ENCODE data around the gene CINP. TPM values are rescaled to one million over a fixed set of nuclear protein-coding genes. Genes with fewer than 3 reads are reported as not detected.

The CINP gene
- total and polyA plus RNA-seq, 2 experiments from 2014 or later: 54.0 to 63.1 TPM

DNA sequence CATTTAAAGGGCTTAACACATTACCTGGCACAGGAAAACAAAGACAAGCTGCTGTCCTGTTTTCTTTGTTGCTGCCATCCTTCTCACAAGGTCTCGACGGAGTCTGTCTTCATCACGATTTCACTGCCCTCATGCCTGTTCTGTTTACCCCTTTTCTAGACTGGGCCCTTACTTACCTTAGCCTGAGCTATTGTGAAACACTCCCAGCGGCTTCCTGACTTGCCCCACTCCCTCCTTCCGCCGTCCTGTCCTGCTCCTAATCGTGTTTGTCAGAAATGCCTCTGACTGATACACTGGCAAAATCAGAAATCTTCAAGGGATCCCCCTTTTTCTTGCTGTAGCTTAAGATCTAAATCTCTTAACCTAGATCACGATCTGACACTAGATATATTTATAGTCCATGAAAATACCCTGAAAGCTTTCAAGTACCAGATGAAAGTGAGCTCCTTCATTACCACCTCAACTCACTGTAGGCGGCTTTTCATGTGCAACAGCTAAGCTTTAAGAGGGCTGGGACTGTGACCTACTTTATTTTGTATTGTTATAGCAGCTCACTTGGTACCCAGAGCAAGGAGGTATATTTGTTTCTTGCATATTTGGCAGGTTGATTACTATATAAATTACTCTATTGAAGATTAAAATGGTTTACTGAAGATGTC, 32.2 kb upstream of the CINP start:
- H3K4me3 Mint-ChIP-seq: peak overlapping the region; percentile 52
- ATAC-seq: peak; percentile 94

DNA sequence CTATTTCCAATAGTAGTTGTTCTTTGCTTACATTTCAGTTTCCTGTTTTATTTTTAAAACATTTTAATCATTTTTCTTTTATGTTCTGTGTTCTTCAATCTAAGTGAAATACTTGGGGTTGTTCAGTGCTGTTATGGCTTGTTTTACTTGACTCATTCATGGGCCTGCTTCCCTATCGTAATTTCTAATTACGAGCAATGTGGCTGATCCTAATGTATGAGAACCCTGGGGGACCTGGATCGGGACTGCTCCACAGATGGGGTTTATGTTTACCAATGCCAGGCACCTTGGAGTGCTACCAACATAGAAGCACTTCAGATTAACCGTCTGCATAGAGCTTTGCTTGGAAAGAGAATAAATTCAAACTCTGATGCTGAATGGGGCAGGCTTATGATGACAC, 29.8 kb upstream of the CINP start:
- H3K27me3 ChIP-seq (ENCODE audit: insufficient read depth): no peaks in the 10 kb centered on the region
- H3K4me3 ChIP-seq: no peak overlapping the region
- H3K36me3 ChIP-seq (ENCODE audit: insufficient read depth): no peaks in the 10 kb centered on the region
- peaks cover 28% of the 10 kb centered on the region for H3K4me1 Mint-ChIP-seq
- H3K9me2 ChIP-seq (ENCODE audit: insufficient read depth): no peaks in the 10 kb centered on the region
- DNase-seq (ENCODE audit: low spot score) (no peak), ATAC-seq (no peak)
- H3K36me3 Mint-ChIP-seq (ENCODE audit: low read depth): peaks cover 18% of the 10 kb centered on the region
- no peak overlapping the region for H3K4me2 ChIP-seq
- H3F3A ChIP-seq (replicated peaks; ENCODE audit: low read depth): no peaks in the 10 kb centered on the region
- no peak overlapping the region for H3K27ac ChIP-seq (ENCODE audit: low read depth)
- no peak overlapping the region for H2AFZ ChIP-seq
- no peaks in the 10 kb centered on the region for H3K79me2 ChIP-seq (replicated peaks; ENCODE audit: insufficient read depth)
- H3K4me1 ChIP-seq (ENCODE audit: insufficient read depth): peaks cover 23% of the 10 kb centered on the region
- H3K27ac Mint-ChIP-seq: no peak overlapping the region
- H3K27me3 Mint-ChIP-seq (ENCODE audit: insufficient read depth, low read depth, poor library complexity): peaks cover 4% of the 10 kb centered on the region
- no peak overlapping the region for H3K4me3 Mint-ChIP-seq
- H3K9me3 Mint-ChIP-seq: peaks cover 6% of the 10 kb centered on the region; the same call in 2 of the 3 replicates
- no peaks in the 10 kb centered on the region for H4K20me1 ChIP-seq (replicated peaks; ENCODE audit: insufficient read depth)
- TF ChIP-seq NANOG (IDR thresholded peaks at IDR 0.05; ENCODE audit: borderline replicate concordance) (no peak), REST (IDR thresholded peaks at IDR 0.05; ENCODE audit: unreplicated experiment) (no peak), CREB1 (CRISPR knock-in tag; IDR thresholded peaks at IDR 0.05; ENCODE audit: low read depth) (no peak), EZH2phosphoT487 (IDR thresholded peaks at IDR 0.05; ENCODE audit: unreplicated experiment) (no peak), JUNB (IDR thresholded peaks at IDR 0.05; ENCODE audit: unreplicated experiment) (no peak), ZNF331 (CRISPR knock-in tag; IDR thresholded peaks at IDR 0.05; ENCODE audit: low read depth) (no peak), ZNF114 (CRISPR knock-in tag; IDR thresholded peaks at IDR 0.05) (no peak)
- TF ChIP-seq, protein P1, sequence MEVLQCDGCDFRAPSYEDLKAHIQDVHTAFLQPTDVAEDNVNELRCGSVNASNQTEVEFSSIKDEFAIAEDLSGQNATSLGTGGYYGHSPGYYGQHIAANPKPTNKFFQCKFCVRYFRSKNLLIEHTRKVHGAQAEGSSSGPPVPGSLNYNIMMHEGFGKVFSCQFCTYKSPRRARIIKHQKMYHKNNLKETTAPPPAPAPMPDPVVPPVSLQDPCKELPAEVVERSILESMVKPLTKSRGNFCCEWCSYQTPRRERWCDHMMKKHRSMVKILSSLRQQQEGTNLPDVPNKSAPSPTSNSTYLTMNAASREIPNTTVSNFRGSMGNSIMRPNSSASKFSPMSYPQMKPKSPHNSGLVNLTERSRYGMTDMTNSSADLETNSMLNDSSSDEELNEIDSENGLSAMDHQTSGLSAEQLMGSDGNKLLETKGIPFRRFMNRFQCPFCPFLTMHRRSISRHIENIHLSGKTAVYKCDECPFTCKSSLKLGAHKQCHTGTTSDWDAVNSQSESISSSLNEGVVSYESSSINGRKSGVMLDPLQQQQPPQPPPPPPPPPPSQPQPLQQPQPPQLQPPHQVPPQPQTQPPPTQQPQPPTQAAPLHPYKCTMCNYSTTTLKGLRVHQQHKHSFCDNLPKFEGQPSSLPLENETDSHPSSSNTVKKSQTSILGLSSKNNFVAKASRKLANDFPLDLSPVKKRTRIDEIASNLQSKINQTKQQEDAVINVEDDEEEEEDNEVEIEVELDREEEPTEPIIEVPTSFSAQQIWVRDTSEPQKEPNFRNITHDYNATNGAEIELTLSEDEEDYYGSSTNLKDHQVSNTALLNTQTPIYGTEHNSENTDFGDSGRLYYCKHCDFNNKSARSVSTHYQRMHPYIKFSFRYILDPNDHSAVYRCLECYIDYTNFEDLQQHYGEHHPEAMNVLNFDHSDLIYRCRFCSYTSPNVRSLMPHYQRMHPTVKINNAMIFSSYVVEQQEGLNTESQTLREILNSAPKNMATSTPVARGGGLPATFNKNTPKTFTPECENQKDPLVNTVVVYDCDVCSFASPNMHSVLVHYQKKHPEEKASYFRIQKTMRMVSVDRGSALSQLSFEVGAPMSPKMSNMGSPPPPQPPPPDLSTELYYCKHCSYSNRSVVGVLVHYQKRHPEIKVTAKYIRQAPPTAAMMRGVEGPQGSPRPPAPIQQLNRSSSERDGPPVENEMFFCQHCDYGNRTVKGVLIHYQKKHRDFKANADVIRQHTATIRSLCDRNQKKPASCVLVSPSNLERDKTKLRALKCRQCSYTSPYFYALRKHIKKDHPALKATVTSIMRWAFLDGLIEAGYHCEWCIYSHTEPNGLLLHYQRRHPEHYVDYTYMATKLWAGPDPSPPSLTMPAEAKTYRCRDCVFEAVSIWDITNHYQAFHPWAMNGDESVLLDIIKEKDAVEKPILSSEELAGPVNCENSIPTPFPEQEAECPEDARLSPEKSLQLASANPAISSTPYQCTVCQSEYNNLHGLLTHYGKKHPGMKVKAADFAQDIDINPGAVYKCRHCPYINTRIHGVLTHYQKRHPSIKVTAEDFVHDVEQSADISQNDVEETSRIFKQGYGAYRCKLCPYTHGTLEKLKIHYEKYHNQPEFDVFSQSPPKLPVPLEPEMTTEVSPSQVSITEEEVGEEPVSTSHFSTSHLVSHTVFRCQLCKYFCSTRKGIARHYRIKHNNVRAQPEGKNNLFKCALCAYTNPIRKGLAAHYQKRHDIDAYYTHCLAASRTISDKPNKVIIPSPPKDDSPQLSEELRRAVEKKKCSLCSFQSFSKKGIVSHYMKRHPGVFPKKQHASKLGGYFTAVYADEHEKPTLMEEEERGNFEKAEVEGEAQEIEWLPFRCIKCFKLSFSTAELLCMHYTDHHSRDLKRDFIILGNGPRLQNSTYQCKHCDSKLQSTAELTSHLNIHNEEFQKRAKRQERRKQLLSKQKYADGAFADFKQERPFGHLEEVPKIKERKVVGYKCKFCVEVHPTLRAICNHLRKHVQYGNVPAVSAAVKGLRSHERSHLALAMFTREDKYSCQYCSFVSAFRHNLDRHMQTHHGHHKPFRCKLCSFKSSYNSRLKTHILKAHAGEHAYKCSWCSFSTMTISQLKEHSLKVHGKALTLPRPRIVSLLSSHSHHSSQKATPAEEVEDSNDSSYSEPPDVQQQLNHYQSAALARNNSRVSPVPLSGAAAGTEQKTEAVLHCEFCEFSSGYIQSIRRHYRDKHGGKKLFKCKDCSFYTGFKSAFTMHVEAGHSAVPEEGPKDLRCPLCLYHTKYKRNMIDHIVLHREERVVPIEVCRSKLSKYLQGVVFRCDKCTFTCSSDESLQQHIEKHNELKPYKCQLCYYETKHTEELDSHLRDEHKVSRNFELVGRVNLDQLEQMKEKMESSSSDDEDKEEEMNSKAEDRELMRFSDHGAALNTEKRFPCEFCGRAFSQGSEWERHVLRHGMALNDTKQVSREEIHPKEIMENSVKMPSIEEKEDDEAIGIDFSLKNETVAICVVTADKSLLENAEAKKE (CRISPR knock-in tag; IDR thresholded peaks at IDR 0.05): no peak

More for the DNA sequence above, 32.2 kb upstream of the CINP start:
- peak; percentile 36 for DNase-seq (ENCODE audit: low spot score)
- Mint-ChIP-seq H3K27me3 (ENCODE audit: insufficient read depth, low read depth, poor library complexity) (peaks cover 4% of the 10 kb centered on the region), H3K27ac (peak overlapping the region; percentile 60), H3K4me1 (peaks cover 28% of the 10 kb centered on the region), H3K9me3 (peaks cover 27% of the 10 kb centered on the region), H3K36me3 (ENCODE audit: low read depth) (peaks cover 40% of the 10 kb centered on the region)
- H3K79me2 ChIP-seq (replicated peaks; ENCODE audit: insufficient read depth): no peaks in the 10 kb centered on the region
- H4K20me1 ChIP-seq (replicated peaks; ENCODE audit: insufficient read depth): no peaks in the 10 kb centered on the region
- no peaks in the 10 kb centered on the region for H3K27me3 ChIP-seq (ENCODE audit: insufficient read depth)
- TF ChIP-seq ETS1 (IDR thresholded peaks at IDR 0.05) (no peak), JUNB (IDR thresholded peaks at IDR 0.05; ENCODE audit: unreplicated experiment) (no peak), ZNF331 (CRISPR knock-in tag; IDR thresholded peaks at IDR 0.05; ENCODE audit: low read depth) (no peak)
- peak overlapping the region; percentile 46 for H3K4me2 ChIP-seq
- peak overlapping the region; percentile 11; the same call in 1 of the 2 replicates for H3K4me3 ChIP-seq
- H3K4me1 ChIP-seq (ENCODE audit: insufficient read depth): peaks cover 23% of the 10 kb centered on the region
- H3K9me2 ChIP-seq (ENCODE audit: insufficient read depth): no peaks in the 10 kb centered on the region
- H3K36me3 ChIP-seq (ENCODE audit: insufficient read depth): 0 out of 2 replicates have a peak, but pooled peaks cover 8% of the 10 kb centered on the region
- peak overlapping the region; percentile 36; the same call in 1 of the 2 replicates for H3K27ac ChIP-seq (ENCODE audit: low read depth)
- H3F3A ChIP-seq (replicated peaks; ENCODE audit: low read depth): no peaks in the 10 kb centered on the region
- no peak overlapping the region for H2AFZ ChIP-seq
